ENCODE data around the gene FCGBP.
A peak's percentile ranks its signal among the peaks of the same experiment; 100 is the strongest.
"Not testable (repeated sequence)": the region's sequence is repeated elsewhere in the genome, so short reads cannot be mapped to it uniquely, and the experiment has no call there.

The FCGBP gene

DNA sequence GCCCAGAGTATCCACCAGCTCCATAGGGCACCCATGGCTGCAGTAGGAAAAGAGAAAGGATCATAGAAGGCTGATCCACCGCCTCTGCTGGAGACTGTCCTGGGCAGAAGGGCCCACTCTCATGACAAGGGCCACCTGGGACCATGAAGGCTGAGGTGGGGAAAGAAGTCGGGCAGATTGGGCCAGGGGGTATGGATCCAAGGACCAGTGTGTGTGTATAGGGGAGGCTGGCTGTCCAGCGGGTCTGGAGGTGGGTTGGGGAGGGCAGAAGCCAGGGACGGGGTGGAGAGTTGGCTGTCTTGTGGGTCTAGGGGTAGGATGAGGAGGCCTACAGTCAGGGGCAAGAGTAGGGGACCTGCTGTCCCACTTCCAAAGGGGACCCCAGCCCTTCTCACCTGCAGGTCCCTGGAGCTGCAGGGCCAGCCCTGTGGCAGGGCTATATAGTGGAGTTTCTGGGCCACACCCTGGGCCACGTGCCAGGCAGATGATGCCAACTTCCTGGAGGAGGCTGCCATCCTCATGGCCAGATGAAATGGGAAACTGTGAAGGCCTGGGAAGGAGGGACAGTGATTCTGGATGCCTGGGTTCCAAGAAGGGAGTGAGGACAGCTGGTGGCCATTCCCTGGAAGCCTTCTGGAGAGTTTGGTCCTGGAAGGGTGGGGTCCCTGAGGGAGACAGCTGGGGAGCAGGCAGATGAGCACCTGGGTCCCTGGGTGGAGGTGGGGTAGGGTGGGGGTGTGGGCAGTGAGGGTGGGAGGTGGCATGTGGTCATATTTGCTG is at the start of gene FCGBP:
TSS of gene FCGBP (minus strand) at position 51 of the 780 bp plus-strand sequence.
- DNase-seq (ENCODE audit: low spot score): no peak

DNA sequence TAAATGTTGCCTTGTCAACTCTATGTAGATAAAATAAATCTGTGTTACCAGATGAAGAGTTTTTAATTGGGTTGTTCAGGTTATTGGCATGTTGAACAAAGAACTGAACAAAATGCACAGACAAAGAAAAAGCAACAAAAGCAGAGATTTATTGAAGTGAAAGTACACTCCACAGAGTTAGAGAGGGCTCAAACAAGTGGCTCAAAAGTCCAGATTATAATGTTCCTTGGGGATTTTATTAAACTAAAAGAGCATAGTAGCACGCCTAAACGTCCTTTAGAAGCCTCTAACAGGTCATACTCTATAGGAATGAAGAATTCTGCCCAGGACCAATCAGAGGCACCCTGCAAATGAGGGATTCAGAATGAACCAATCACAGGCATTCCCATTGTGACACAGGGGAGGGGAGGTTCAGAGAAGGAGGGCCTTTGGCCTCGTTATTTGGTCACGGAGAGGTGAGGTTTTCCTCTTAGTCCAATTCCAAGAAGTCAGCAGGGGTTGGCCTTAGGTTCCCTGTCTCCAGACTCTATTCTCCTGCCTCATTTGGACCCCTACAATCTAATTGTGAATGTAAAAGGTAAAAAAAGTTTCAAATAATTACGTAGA is 49.4 kb upstream of the FCGBP start:
- no peak for DNase-seq (ENCODE audit: low spot score)

DNA sequence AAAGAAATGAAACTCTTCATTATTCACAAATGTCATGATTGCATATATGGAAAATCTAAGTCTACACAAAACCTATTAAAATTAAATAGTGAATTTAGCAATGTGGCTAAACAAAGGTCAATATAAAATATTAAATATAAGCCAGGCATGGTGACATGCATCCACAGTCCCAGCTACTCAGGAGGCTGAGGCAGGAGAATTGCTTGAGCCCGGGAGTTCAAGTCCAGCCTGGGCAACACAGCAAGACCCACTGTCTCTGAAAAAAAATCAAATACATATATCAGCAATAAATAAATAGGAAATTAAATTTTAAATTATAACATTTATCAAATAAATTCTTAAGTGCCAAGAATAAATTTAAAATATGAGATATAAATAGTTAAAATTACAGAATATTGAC is 48.4 kb upstream of the FCGBP start:
- DNase-seq (ENCODE audit: low spot score): no peak

DNA sequence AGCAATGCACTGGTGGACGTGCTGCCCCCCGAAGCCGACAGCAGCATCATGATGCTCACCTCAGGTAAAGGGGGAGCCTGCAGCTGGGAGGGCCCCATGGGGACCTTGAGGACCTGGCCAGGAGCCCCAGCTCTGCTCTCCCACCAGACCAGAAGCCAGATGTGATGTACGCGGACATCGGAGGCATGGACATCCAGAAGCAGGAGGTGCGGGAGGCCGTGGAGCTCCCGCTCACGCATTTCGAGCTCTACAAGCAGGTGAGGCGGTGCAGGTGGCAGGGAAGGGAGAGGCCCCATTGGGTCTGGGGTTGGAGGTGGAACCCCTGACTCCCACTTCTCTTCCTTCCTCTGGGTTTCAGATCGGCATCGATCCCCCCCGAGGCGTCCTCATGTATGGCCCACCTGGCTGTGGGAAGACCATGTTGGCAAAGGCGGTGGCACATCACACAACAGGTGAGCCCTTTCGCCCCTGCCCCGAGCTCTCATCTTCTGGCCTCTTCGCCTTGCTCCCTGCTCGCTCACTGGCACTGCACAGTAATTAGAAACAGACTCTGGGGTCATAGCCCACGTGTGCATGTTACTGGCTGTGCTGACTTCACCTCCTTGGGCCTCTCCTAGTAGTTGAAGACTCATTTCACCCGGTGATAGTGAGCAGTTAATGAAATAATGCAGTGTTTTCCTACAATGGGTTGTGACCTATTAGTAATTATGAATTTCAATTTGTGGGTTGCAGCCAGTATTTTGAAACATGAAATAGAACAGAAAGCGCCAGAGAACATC is 40.1 kb upstream of the FCGBP start:
- no peak for DNase-seq (ENCODE audit: low spot score)

DNA sequence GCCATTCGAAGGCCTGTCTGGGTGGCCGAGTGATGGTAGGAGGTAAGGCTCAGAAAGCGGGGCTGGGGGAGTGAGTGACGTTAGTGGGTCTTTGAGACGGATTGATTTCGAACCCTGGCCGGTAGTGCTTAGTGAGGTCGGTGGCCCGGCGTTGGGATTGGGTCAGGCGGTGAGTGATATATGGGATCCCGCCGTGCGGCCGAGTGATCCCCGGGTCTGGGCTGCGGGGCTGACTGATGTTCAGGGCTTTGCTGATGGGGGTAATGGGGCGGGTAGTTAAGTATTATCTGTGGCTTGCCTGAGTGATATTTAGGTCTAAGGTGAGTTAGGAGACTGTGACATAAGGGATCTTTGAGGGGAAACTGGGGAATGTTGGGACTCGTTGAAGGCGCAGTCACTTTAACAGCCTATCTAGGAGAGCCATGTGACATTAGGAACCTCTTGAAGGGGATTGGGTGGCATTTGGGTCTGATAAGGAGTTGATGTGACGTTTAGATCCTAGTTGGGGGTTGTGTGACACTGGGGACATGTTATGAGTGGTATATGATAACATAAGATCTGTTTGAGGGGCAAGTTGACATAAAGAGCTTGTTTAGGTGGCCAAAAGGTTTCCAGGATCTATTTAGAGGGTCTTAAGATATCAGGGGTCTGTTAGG is 37.1 kb upstream of the FCGBP start:
- DNase-seq (ENCODE audit: low spot score): no peak

DNA sequence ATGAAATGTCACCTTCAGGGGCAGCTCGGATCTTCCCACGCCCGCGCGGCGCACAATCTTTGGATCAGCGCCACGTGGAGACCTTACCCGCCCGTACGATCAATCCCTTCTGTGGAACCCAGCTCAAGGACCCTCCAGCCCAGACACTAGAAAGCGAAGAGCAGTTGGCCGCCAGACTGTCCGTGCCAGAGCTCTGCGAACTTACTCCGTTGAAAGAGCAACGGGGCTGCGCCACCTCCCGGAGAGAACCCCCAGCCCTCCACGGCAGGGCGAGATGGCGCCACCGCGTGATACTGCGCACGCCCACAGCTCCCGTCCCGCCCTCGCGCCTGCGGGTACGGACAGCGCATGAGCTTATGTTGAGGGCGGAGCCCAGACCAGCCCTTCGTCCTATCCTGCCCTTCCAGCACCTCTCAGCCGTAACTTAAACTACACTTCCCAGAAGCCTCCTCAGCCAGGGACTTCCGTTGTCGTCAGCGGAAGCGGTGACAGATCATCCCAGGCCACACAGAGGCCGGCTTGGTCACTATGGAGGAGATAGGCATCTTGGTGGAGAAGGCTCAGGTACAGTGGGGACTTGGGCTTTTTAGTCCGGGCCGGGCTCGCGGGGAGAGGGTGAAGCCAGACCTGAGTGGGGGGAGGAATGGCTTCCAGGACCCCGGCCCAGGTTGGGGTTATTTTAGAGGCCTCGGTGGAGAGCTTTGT is 36.4 kb upstream of the FCGBP start, which contains the start of gene PSMC4:
TSS of gene PSMC4 (plus strand) at position 491 of the 705 bp plus-strand sequence. CDS start at position 529, 38 bp downstream.
- peak; percentile 99 for DNase-seq (ENCODE audit: low spot score)

DNA sequence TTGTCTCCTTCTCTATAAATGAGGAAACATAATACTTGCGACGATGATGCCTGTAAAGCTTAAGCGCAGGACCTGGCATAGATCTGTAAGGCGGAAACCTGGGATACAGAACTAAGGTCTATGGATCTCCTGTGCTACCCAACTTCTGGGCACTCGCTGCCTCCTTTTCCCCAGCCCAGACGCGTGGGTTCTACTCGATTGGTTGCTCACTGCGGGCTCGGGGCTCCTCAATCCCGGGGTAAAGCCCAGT is 35.9 kb upstream of the FCGBP start:
- no peak for DNase-seq (ENCODE audit: low spot score)

DNA sequence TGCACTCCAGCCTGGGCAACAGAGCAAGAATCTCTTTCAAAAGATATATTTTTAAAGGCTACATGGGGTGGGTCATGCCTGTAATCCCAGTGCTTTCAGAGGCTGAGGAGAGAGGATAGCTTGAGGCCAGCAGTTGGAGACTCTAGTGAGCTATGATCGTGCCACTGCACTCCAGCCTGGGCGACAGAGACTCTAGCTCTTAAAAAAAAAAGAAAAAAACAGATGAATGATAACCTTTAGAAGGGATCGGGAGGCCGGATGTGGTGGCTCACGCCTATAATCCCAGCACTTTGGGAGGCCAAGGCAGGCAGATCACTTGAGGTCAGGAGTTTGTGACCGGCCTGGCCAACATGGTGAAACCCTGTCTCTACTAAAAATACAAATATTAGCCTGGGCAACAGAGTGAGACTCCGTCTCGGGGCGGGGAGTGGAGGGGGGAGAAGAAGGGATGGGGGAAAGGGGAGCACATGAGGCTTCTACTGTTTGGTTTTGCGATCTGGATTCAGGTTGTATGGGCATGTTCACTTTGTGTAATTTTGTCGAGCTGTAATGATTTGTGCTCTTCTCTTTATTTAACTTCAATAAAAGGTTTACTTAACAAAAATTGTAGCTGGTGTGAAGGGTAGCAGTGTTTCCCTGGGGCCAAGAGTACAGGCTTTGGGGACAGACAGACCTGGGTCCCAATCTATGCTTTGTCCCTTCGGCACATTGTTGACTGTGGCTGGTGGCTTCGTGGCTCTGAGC is 35.4 kb upstream of the FCGBP start:
- no peak for DNase-seq (ENCODE audit: low spot score)

DNA sequence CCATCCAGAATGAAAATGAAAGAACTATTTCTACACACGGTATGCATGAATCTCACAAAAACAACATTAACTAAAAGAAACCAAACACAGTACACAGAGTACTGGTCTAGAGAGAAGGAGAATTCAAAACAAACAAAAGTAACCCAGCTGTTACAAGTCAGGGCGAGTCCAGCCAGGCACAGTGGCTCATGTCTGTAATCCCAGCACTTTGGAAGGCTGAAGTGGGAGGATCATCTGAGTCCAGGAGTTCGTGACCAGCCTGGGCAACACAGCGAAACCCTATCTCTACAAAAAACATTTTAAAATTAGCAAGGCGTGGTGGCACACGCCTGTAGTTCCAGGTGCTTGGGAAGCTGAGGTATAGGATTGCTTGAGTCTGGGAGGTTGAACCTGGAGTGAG is 34.8 kb upstream of the FCGBP start:
- DNase-seq (ENCODE audit: low spot score): no peak

DNA sequence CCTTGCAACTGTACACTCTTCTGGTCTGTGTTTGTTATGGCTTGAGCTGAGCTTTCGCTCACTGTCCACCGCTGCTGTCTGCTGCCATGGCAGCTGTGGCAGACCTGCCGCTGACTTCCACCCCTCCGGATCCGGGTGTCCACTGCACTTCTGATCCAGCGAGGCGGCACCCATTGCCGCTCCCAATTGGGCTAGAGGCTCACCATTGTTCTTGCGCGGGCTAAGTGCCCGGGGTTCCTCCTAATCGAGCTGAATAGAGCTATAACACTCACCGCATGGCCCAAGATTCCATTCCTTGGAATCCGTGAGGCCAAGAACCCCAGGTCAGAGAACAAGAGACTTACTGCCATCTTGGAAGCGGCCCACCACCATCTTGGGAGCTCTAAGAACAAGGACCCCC is 34.4 kb upstream of the FCGBP start:
- DNase-seq (ENCODE audit: low spot score): no peak

DNA sequence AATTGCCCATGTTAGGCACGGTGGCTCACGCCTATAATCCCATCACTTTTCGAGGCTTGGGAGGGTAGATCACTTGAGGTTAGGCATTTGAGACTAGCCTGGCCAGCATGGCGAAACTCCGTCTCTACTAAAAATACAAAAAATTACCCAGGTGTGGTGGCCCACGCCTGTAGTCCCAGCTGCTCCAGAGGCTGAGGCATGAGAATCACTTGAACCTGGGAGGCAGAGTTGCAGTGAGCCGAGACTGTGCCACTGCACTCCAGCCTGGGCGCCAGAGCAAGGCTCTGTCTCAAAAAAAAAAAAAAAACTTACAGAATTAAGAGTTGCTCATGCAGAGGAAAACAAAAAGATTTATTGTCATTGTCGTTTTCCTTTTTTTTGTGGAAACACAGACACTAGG is 33.1 kb upstream of the FCGBP start:
- DNase-seq (ENCODE audit: low spot score): no peak

DNA sequence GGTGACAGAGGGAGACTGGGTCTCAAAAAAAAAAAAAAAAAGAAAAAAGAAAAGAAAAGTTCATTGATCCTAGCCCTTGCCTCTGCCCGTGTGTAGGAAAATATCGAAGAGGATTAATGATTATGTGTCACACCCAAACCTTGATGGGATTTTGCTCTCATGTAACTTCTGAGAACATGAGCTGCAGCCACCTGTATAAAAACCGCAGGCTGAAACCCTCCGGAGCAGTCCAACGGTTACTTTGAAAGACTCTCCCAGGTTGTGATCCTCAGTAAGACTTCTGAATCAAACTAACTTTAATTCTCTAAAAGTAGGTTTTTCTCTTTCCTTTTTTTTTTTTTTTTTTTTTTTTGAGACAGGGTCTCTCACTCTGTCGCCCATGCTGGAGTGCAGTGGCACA is 32.2 kb upstream of the FCGBP start:
- no peak for DNase-seq (ENCODE audit: low spot score)

DNA sequence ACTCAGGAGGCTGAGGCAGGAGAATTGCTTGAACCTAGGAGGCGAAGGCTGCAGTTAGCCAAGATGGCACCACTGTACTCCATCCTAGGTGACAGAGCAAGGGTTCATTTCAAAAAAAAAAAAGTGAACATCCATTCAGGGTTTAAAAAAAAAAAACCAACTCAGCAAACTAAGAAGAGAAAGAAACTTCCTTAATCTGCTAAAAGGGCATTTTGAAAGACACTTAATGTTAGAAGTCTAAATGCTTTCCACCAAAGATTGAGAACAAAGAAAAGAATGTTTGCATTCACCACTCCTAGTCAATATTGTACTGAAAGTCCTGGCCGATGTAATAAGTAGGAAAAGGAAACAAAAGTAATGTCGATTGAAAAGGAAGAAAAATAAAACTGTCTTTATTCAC is 29.5 kb upstream of the FCGBP start:
- DNase-seq (ENCODE audit: low spot score): no peak

DNA sequence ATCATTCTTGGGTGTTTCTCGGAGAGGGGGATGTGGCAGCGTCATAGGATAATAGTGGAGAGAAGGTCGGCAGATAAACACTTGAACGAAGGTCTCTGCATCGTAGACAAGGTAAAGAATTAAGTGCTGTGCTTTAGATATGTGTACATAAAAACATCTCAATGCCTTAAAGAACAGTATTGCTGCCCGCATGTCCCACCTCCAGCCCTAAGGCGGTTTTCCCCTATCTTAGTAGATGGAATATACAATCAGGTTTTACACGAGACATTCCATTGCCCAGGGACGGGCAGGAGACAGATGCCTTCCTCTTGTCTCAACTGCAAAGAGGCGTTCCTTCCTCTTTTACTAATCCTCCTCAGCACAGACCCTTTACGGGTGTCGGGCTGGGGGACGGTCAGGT is 25.0 kb upstream of the FCGBP start:
- DNase-seq (ENCODE audit: low spot score): not testable (repeated sequence)

DNA sequence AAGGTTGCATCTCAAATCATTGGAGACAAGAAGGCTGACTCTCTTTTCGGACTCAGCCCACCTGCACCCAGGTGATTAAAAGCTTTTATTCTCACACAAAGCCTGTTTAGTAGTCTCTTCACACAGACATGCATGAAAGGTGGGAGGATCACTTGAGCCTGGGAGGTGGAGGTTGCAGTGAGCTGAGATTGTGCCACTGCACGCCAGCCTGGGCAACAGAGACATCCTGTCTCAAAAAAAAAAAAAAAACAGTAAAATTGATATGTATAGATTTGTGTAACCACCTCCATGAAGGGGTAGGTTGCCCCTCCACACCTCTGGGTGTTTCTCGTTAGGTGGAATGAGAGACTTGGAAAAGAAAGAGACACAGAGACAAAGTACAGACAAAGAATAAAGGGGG is 24.5 kb upstream of the FCGBP start:
- not testable (repeated sequence) for DNase-seq (ENCODE audit: low spot score)

DNA sequence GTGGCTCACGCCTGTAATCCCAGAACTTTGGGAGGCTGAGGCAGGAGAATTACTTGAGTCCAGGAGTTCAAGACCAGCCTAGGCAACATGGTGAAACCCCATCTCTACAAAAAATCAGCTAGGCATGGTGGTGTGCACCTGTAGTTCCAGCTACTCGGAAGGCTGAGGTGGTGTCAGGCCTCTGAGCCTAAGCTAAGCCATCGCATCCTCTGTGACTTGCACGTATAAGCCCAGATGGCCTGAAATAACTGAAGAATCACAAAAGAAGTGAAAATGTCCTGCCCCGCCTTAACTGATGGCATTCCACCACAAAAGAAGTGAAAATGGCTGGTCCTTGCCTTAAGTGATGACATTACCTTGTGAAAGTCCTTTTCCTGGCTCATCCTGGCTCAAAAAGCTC is 23.5 kb upstream of the FCGBP start:
- DNase-seq (ENCODE audit: low spot score): not testable (repeated sequence)

DNA sequence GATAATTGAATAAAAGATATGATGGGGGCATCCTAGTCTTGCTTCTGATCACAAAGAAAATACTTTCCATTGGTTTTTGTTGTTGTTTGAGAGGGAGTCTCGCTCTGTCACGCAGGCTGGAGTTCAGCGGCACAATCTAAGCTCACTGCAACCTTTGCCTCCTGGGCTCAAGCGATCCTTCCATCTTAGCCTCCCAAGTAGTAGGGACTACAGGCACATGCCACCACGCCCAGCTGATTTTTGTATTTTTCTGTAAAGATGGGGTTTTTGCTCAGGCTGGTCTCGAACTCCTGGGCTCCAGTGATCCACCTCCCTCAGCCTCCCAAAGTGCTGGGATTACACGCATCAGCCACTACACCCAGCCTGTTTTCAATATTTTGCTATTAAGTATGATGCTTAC is 19.5 kb upstream of the FCGBP start:
- no peak for DNase-seq (ENCODE audit: low spot score)

DNA sequence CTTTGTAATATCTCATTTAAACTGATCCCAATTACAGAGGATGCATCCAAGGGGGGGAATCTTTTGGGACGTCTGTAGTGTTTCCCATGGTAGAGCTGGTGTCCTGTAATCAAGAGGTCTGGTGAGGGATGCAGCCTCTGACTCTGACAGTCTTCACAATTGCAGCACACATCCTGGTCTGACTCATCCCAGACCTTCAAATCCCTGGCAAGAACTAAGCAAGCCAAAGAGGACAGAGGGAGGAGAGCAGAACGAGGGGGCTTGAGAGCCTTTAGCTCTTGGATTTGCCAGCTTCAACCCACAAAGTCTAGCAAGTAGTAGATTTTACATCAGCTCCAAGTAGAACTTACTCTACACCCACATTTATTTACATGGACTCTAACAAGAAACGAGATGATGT is 17.3 kb upstream of the FCGBP start:
- no peak for DNase-seq (ENCODE audit: low spot score)

DNA sequence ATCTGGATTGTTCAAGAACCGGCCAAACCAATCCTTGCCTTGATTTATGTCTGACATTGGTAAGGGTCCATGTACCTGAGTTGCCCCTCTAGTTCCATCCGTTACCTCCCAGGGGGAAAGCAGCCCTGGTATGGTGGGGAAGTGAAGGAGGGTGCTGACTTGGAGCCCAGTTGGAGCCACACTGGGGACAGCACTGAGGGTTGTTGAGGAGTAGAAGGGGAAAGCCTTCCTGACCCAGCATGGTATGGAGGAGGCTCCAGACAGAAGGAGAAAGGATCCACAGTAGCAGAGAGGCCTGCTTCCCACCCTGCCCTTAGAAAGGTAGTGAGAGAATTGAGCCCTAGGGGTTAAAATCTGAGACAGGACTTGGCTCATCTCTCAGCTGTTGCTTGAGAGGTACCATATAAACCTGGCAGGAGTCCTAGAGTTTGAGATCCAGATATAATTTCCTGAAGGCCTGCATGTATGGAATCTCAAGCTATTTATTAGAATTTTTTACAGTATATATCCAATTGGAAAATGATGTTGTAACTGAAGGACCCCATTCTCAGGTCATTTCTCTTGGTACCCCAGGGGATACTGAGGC is 16.7 kb upstream of the FCGBP start:
- no peak for DNase-seq (ENCODE audit: low spot score)

DNA sequence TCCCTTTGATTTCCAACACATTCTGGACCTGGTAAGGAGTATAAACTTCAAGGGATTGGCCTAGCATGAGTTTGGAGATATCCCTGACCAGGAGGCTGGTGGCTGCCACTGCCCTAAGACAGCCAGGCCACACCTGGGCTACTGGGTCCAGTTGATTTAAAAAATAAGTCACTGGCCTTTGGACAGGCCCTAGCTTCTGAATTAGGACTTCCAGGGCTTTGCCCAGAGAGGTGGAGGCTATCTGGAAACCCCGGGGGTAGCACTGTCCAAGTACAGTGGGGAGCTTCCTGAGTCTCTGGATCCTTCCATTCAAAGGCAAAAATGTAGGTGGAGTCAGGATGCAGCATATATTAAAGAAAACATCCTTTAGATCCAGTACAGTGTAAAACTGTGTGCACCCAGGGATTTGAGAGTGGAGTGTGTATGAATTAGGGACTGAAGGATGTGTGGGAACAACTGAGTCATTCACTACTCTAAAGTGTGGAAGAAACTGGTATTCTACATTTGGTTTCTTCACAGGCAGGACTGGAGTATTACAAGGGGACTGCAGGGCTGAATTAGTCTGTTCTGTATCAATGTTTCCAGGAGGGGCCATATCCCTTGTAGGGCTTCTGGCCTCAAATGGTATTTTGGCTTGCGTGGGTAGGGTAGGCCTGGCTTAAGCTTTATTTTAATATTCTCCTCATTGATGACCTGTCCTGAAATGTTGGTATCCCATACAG is 14.8 kb upstream of the FCGBP start:
- DNase-seq (ENCODE audit: low spot score): no peak
